Activated CD4-positive, alpha-beta T cell treated with anti-CD3 and anti-CD28 coated beads for 48 hours (primary cell): ENCODE measurements around the gene IL6.
"Not testable (repeated sequence)": the region's sequence is repeated elsewhere in the genome, so short reads cannot be mapped to it uniquely, and the experiment has no call there.

Experiments
- DNase-seq: peaks from one replicate; pipeline ENCODE4 v3.0.0-alpha.2; 2020

IL6 gene

GRCh38 chr7:22726907-22727713, at the start of gene IL6:
Gene IL6 (plus strand): TSS chr7:22727200. CDS start chr7:22727263, 63 bp downstream.
- DNase-seq = peak; percentile 17

GRCh38 chr7:22677263-22677662, 49.7 kb upstream of the IL6 start:
- DNase-seq = not testable (repeated sequence)

GRCh38 chr7:22677680-22678079, 49.3 kb upstream of the IL6 start:
- DNase-seq = no peak

GRCh38 chr7:22680482-22680911, 46.5 kb upstream of the IL6 start:
- DNase-seq = no peak

- no peak for DNase-seq
Observed at GRCh38 chr7:22681312-22681711, 45.7 kb upstream of the IL6 start.

GRCh38 chr7:22681852-22682657, 44.9 kb upstream of the IL6 start:
- DNase-seq = no peak

- DNase-seq = no peak
Observed at GRCh38 chr7:22683379-22683778, 43.6 kb upstream of the IL6 start.

GRCh38 chr7:22686620-22687019, 40.4 kb upstream of the IL6 start:
- DNase-seq = no peak

GRCh38 chr7:22688084-22688483, 38.9 kb upstream of the IL6 start:
- no peak for DNase-seq

- DNase-seq = not testable (repeated sequence)
Observed at GRCh38 chr7:22688934-22689333, 38.1 kb upstream of the IL6 start.

- no peak for DNase-seq
Observed at GRCh38 chr7:22694597-22695207, 32.3 kb upstream of the IL6 start.

- DNase-seq = no peak
Observed at GRCh38 chr7:22695476-22696132, 31.4 kb upstream of the IL6 start.

- no peak for DNase-seq
Observed at GRCh38 chr7:22696541-22697228, 30.3 kb upstream of the IL6 start.

GRCh38 chr7:22697322-22697859, 29.6 kb upstream of the IL6 start:
- no peak for DNase-seq

GRCh38 chr7:22697876-22698606, 29.0 kb upstream of the IL6 start:
- peak; percentile 33 for DNase-seq

- DNase-seq = peak; percentile 22
Observed at GRCh38 chr7:22698767-22699166, 28.2 kb upstream of the IL6 start.

GRCh38 chr7:22700559-22701002, 26.4 kb upstream of the IL6 start:
- no peak for DNase-seq

- DNase-seq = no peak
Observed at GRCh38 chr7:22702516-22702915, 24.5 kb upstream of the IL6 start.

GRCh38 chr7:22703107-22703855, 23.7 kb upstream of the IL6 start:
- DNase-seq = not testable (repeated sequence)

GRCh38 chr7:22703978-22704610, 22.9 kb upstream of the IL6 start:
- not testable (repeated sequence) for DNase-seq
